ENCODE measurements around the gene ATXN3L. TPM values are rescaled to one million over a fixed set of nuclear protein-coding genes. Genes with fewer than 3 reads are reported as not detected.

ATXN3L gene
- total RNA-seq = not detected

- Histone ChIP-seq H3K4me1 (no peaks in the 10 kb centered on the region), H3K4me3 (no peak within 1 kb of the TSS), H3K27ac (replicated peaks in 1 of 4) (no peak within 1 kb of the TSS), H3K9me3 (no peaks in the 10 kb centered on the region), H3K27me3 (no peaks in the 10 kb centered on the region), H3K36me3 (no peaks in the 10 kb centered on the region)
- WGBS = 91% methylated on average over 2 of the region's 2 CpGs
- no peak for DNase-seq (ENCODE audit: extremely low spot score)
- TF ChIP-seq POLR2AphosphoS5 (IDR thresholded peaks at IDR 0.05) (no peak), CTCF (IDR thresholded peaks at IDR 0.05) (no peak), POLR2A (IDR thresholded peaks at IDR 0.05; ENCODE audit: low read depth) (no peak), EP300 (IDR thresholded peaks at IDR 0.05) (no peak)
- intact Hi-C loops (cut with DNase I) = no loop called here
Observed at GRCh38 chrX:13319953-13320352, at the start of gene ATXN3L. ATXN3L (minus strand) TSS chrX:13320053; CDS start chrX:13319934, 119 bp downstream.

- no peak overlapping the region for H3K4me3 ChIP-seq
- intact Hi-C loops (cut with DNase I) = no loop called here
Observed at GRCh38 chrX:13369256-13370030, 49.6 kb upstream of the ATXN3L start.

GRCh38 chrX:13367950-13368349 lies 48.1 kb upstream of the ATXN3L start:
- Histone ChIP-seq H3K9me3 (no peaks in the 10 kb centered on the region), H3K27ac (replicated peaks in 1 of 4) (no peak overlapping the region), H3K27me3 (no peaks in the 10 kb centered on the region), H3K4me1 (no peaks in the 10 kb centered on the region), H3K4me3 (no peak overlapping the region), H3K36me3 (no peaks in the 10 kb centered on the region)
- no peak for TF ChIP-seq POLR2A (IDR thresholded peaks at IDR 0.05; ENCODE audit: low read depth)
- no peak for TF ChIP-seq CTCF (IDR thresholded peaks at IDR 0.05)
- no peak for TF ChIP-seq POLR2AphosphoS5 (IDR thresholded peaks at IDR 0.05)
- TF ChIP-seq EP300 (IDR thresholded peaks at IDR 0.05) = no peak
- no peak for DNase-seq (ENCODE audit: extremely low spot score)
- 67% methylated on average over 7 of the region's 7 CpGs for WGBS
- intact Hi-C loops (cut with DNase I) = no loop called here

More at GRCh38 chrX:13369256-13370030, 49.6 kb upstream of the ATXN3L start:
- Histone ChIP-seq H3K9me3 (no peaks in the 10 kb centered on the region), H3K36me3 (no peaks in the 10 kb centered on the region), H3K4me1 (peaks cover 0 to 13% (median 3%) of the 10 kb centered on the region in 4 donors), H3K27ac (replicated peaks in 1 of 4) (no peak overlapping the region), H3K27me3 (no peaks in the 10 kb centered on the region)
- DNase-seq (ENCODE audit: extremely low spot score) = no peak
- TF ChIP-seq POLR2A (IDR thresholded peaks at IDR 0.05; ENCODE audit: low read depth) (no peak), CTCF (IDR thresholded peaks at IDR 0.05) (no peak), POLR2AphosphoS5 (IDR thresholded peaks at IDR 0.05) (no peak), EP300 (IDR thresholded peaks at IDR 0.05) (no peak)
- WGBS = 73% methylated on average over 3 of the region's 3 CpGs

- Histone ChIP-seq H3K4me1 (no peaks in the 10 kb centered on the region), H3K4me3 (no peak overlapping the region), H3K27ac (replicated peaks in 1 of 4) (no peak overlapping the region), H3K27me3 (no peaks in the 10 kb centered on the region), H3K36me3 (no peaks in the 10 kb centered on the region), H3K9me3 (no peaks in the 10 kb centered on the region)
- TF ChIP-seq POLR2AphosphoS5 (IDR thresholded peaks at IDR 0.05) (no peak), POLR2A (IDR thresholded peaks at IDR 0.05; ENCODE audit: low read depth) (no peak), CTCF (IDR thresholded peaks at IDR 0.05) (no peak), EP300 (IDR thresholded peaks at IDR 0.05) (no peak)
- no peak for DNase-seq (ENCODE audit: extremely low spot score)
- 87% methylated on average over 4 of the region's 4 CpGs for WGBS
- intact Hi-C loops (cut with DNase I) = no loop called here
Observed at GRCh38 chrX:13366698-13367097, 46.8 kb upstream of the ATXN3L start.
